ENCODE results near the gene RAPGEF4.

- TF ChIP-seq ZNF184 (tag by site-specific recombination; IDR thresholded peaks at IDR 0.05) (no peak), PRDM4 (tag by site-specific recombination; IDR thresholded peaks at IDR 0.05) (no peak)
These were observed 98.3 kb downstream of the RAPGEF4 start for GRCh38 chr2:172833898-172834297.
